Nephron (organoid): ENCODE measurements around the gene DNAL4.

Experiments used
- H3K27ac Mint-ChIP-seq, 3 experiments: 2 replicates each; pipeline ENCODE4 v1.8.0; 2020; ENCODE audit warnings: mixed read lengths in 3 of 3, mild to moderate bottlenecking in 2 of 3, moderate library complexity in 1 of 3
- H3K27me3 Mint-ChIP-seq: 2 replicates; pipeline ENCODE4 v1.8.0; 2021; ENCODE audit warnings: low read depth, mild to moderate bottlenecking, moderate library complexity, mixed read lengths
- H3K36me3 Mint-ChIP-seq: 2 replicates; pipeline ENCODE4 v1.8.0; 2020; ENCODE audit warnings: low read depth, mixed read lengths
- H3K4me1 Mint-ChIP-seq: 2 replicates; pipeline ENCODE4 v1.8.0; 2020; ENCODE audit warnings: mixed read lengths
- H3K4me3 Mint-ChIP-seq, 3 experiments: 2 replicates each; pipeline ENCODE4 v1.8.0; 2020; ENCODE audit warnings: mild to moderate bottlenecking in 3 of 3, mixed read lengths in 3 of 3, moderate library complexity in 2 of 3
- H3K9me3 Mint-ChIP-seq: 2 replicates; pipeline ENCODE4 v1.8.0; 2020; ENCODE audit warnings: mixed read lengths
- CTCF ChIP-seq, 3 experiments: fragments of 200-600 bp; sonication (generic); IDR thresholded peaks; one replicate each; pipeline ENCODE4 v1.5.0; 2021; ENCODE audit warnings: antibody characterized with exemption in 3 of 3; ENCODE audit not compliant: unreplicated experiment in 3 of 3

The DNAL4 gene

GRCh38 chr22:38774496-38775166 lies 19.3 kb downstream of the DNAL4 start:
- H3K9me3 Mint-ChIP-seq: no peaks in the 10 kb centered on the region
- H3K36me3 Mint-ChIP-seq: peaks cover 8% of the 10 kb centered on the region
- no peak for TF ChIP-seq CTCF (IDR thresholded peaks at IDR 0.05; ENCODE audit: unreplicated experiment in 3 of 3)
- H3K4me3 Mint-ChIP-seq: no peak overlapping the region
- peaks cover 4% of the 10 kb centered on the region for H3K4me1 Mint-ChIP-seq
- H3K27me3 Mint-ChIP-seq: peaks cover 9% of the 10 kb centered on the region
- peak overlapping the region in 1 of 3 experiments; percentile 17 for H3K27ac Mint-ChIP-seq

DNA sequence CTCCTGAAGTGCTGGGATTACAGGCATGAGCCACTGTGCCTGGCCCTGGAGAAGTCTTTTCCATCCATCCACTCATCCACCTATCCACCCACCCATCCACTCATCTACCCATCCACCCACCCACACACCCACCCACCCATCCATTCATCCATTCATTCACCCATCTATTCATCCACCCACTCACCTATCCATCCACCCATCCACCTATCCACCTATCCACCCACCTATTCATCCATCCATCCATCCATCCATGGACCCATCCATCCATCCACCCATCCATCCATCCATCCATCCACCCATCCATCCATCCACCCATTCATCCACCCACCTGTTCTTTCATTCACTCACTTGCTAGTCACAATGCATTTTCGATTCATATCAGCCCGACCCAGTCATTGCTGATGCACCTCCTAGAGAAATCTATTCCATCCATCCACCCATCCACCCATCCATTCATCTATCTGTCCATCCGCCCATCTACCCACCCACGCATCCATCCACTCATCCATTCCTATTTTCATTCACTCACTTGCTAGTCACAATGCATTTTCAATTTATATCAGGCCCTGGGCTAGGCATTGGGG lies 20.5 kb downstream of the DNAL4 start:
- H3K4me1 Mint-ChIP-seq: peaks cover 4% of the 10 kb centered on the region
- TF ChIP-seq CTCF (IDR thresholded peaks at IDR 0.05; ENCODE audit: unreplicated experiment in 3 of 3): no peak
- H3K27ac Mint-ChIP-seq: no peak overlapping the region
- no peaks in the 10 kb centered on the region for H3K9me3 Mint-ChIP-seq
- no peak overlapping the region for H3K4me3 Mint-ChIP-seq
- H3K27me3 Mint-ChIP-seq: peaks cover 9% of the 10 kb centered on the region
- peaks cover 4% of the 10 kb centered on the region for H3K36me3 Mint-ChIP-seq

DNA sequence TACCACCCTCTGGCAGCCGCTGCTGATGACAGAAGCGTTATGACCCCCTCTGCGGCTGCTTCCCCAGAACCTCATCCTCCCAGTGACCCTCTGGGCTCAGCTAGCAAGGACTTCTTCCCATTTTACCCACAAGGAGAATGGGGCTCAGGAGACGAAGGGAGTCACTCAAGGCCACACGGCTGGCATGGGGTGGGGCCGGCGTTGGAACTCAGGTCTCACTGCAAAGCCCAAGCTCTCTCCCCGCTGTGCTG lies 21.4 kb downstream of the DNAL4 start:
- Mint-ChIP-seq H3K4me3 (no peak overlapping the region), H3K27me3 (peaks cover 9% of the 10 kb centered on the region), H3K36me3 (no peaks in the 10 kb centered on the region), H3K9me3 (no peaks in the 10 kb centered on the region), H3K4me1 (peaks cover 4% of the 10 kb centered on the region), H3K27ac (no peak overlapping the region)
- TF ChIP-seq CTCF (IDR thresholded peaks at IDR 0.05; ENCODE audit: unreplicated experiment in 3 of 3): no peak

DNA sequence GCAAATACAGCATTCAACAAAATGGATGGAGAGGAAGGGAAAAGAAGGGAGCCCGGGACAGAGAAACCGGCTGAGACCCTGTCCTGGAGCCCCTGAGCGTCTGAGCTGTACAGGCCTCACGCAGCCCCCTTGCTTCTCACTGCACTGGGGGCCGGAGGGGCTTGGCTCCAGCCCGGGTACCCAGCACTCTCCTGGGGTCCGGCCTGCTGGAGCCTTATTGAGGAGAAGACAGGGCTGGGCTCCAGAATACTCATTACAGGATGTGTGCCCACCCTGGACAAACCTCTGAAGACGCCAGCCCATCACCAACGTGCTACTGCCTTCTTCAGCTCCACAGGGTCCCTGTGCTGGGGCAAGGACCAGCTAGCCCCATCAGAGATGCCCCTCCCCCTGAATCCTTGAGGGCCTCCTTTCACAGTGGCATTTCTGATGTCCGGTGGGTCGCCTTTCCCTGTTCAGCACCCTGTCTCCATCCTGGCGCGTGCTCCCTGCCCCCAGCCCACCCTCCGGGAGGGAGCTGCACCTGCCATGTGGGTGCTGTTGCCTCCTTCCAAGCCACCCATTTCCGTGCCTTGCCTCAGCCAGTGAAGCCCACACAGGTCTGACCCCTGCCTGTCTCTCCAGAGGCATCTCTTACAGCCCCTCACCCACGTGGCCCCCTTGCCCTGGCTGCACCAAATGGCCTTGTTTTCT lies 23.5 kb downstream of the DNAL4 start:
- Mint-ChIP-seq H3K36me3 (no peaks in the 10 kb centered on the region), H3K27ac (no peak overlapping the region), H3K4me1 (peaks cover 3% of the 10 kb centered on the region), H3K27me3 (peaks cover 6% of the 10 kb centered on the region), H3K4me3 (no peak overlapping the region), H3K9me3 (no peaks in the 10 kb centered on the region)
- TF ChIP-seq CTCF (IDR thresholded peaks at IDR 0.05; ENCODE audit: unreplicated experiment in 3 of 3): no peak

DNA sequence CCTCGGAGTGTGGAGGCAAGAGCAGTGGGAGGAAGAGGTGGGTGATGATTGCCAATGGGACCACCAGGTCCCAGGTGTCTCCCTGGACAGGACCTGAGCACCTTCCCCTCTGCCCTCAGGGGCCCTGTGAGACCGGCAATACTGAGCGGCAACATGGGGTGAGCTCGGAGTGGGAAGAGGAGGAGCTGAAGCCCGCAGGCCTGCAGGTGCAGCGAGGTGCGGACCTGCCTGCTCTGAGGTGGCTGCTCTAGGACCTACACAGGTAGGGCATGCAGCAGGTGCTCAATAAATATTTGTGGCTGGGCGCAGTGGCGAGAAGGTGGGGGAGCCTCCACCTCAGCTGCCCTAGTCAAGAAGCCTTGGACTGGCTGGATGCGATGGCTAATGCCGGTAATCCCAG lies 25.9 kb downstream of the DNAL4 start:
- no peak overlapping the region for H3K4me3 Mint-ChIP-seq
- H3K9me3 Mint-ChIP-seq: no peaks in the 10 kb centered on the region
- peaks cover 5% of the 10 kb centered on the region for H3K4me1 Mint-ChIP-seq
- no peak overlapping the region for H3K27ac Mint-ChIP-seq
- no peaks in the 10 kb centered on the region for H3K36me3 Mint-ChIP-seq
- TF ChIP-seq CTCF (IDR thresholded peaks at IDR 0.05; ENCODE audit: unreplicated experiment in 3 of 3): no peak
- H3K27me3 Mint-ChIP-seq: peaks cover 6% of the 10 kb centered on the region

GRCh38 chr22:38767313-38767712 lies 26.6 kb downstream of the DNAL4 start:
- Mint-ChIP-seq H3K9me3 (no peaks in the 10 kb centered on the region), H3K27me3 (peaks cover 6% of the 10 kb centered on the region), H3K4me3 (no peak overlapping the region), H3K4me1 (peaks cover 5% of the 10 kb centered on the region), H3K27ac (no peak overlapping the region), H3K36me3 (no peaks in the 10 kb centered on the region)
- TF ChIP-seq CTCF (IDR thresholded peaks at IDR 0.05; ENCODE audit: unreplicated experiment in 3 of 3): no peak
